ENCODE measurements around the gene C1orf87.

GRCh38 chr1:60069691-60070090 is 3.9 kb downstream of the C1orf87 start:
- TF ChIP-seq CTCF (IDR thresholded peaks at IDR 0.05; ENCODE audit: borderline replicate concordance, extremely low read depth, low read length, poor library complexity, severe bottlenecking) = no peak
- no peak for TF ChIP-seq EZH2 (IDR thresholded peaks at IDR 0.05; ENCODE audit: borderline replicate concordance, low read depth, low read length, severe bottlenecking)
